ENCODE data around the gene ST8SIA6. TPM values are rescaled to one million over a fixed set of nuclear protein-coding genes. Genes with fewer than 3 reads are reported as not detected.

Gene ST8SIA6
- total RNA-seq, 2 donors from 2014 or later: 0.33 to 1.1 TPM

DNA sequence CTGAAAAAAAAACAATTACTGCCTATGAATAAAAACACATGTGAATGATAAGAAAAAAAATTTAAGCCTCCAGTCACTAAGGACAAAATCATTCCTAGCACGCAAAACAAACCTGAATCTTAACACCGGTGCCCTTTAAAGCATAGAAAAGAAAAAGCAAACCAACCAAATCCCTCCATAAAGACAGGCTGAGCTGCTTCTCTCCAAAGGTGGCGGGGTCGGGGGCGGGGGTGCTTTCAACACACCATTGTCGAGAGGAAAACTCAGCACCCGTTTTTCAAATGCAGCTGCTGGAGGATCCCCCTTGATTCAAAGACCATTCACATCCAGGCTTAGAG lies 1.4 kb downstream of the ST8SIA6 start:
- H3K9me3 ChIP-seq (ENCODE audit: control insufficient read depth, low read length): peaks cover 23% of the 10 kb centered on the region
- Mint-ChIP-seq H3K27ac (no peak overlapping the region), H3K4me1 (peaks cover 22% of the 10 kb centered on the region), H3K36me3 (ENCODE audit: low read depth) (peaks cover 15% of the 10 kb centered on the region), H3K4me3 (peak overlapping the region; percentile 65), H3K9me3 (peaks cover 25% of the 10 kb centered on the region), H3K27me3 (ENCODE audit: insufficient read depth) (peaks cover 40% of the 10 kb centered on the region)
- peaks cover 28% of the 10 kb centered on the region for H3K27me3 ChIP-seq (ENCODE audit: control insufficient read depth, insufficient read depth, low read length, poor library complexity, severe bottlenecking)
- H3K27ac ChIP-seq (ENCODE audit: low read depth, low read length): no peak overlapping the region
- peak overlapping the region; percentile 82 for H3K4me3 ChIP-seq (ENCODE audit: low read length)
- H3K9ac ChIP-seq (ENCODE audit: extremely low read depth, low read length, poor library complexity, severe bottlenecking): no peak overlapping the region
- H3K36me3 ChIP-seq (ENCODE audit: control insufficient read depth, insufficient read depth, low read length): peaks cover 5% of the 10 kb centered on the region
- WGBS, 2 experiments (ENCODE audit: insufficient coverage in 1 of 2, insufficient read length in 1 of 2): 3% methylated on average over 7 of the region's 7 CpGs; no CpG with 5 or more reads in 1 of the 2 experiments
- DNase-seq: no peak
- TF ChIP-seq CTCF (conservative IDR thresholded peaks at IDR 0.05): no peak
- H3K4me1 ChIP-seq (ENCODE audit: control insufficient read depth, insufficient read depth, low read length): peaks cover 4% of the 10 kb centered on the region

- H3K4me1 Mint-ChIP-seq: peaks cover 21% of the 10 kb centered on the region
- H3K9me3 Mint-ChIP-seq: peaks cover 29% of the 10 kb centered on the region
- peak overlapping the region; percentile 65 for H3K4me3 Mint-ChIP-seq
- Histone ChIP-seq H3K36me3 (ENCODE audit: control insufficient read depth, insufficient read depth, low read length) (peaks cover 6% of the 10 kb centered on the region), H3K9ac (ENCODE audit: extremely low read depth, low read length, poor library complexity, severe bottlenecking) (no peak overlapping the region), H3K4me3 (ENCODE audit: low read length) (peak overlapping the region; percentile 82), H3K9me3 (ENCODE audit: control insufficient read depth, low read length) (peaks cover 25% of the 10 kb centered on the region), H3K4me1 (ENCODE audit: control insufficient read depth, insufficient read depth, low read length) (peaks cover 4% of the 10 kb centered on the region), H3K27ac (ENCODE audit: low read depth, low read length) (no peak overlapping the region), H3K27me3 (ENCODE audit: control insufficient read depth, insufficient read depth, low read length, poor library complexity, severe bottlenecking) (peaks cover 28% of the 10 kb centered on the region)
- H3K36me3 Mint-ChIP-seq (ENCODE audit: low read depth): peaks cover 18% of the 10 kb centered on the region
- peak; percentile 67 for DNase-seq
- TF ChIP-seq CTCF (conservative IDR thresholded peaks at IDR 0.05): no peak
- H3K27ac Mint-ChIP-seq: no peak overlapping the region
- H3K27me3 Mint-ChIP-seq (ENCODE audit: insufficient read depth): peaks cover 40% of the 10 kb centered on the region
- 26 to 30% methylated on average over 3 to 6 of the region's 6 CpGs for WGBS, 2 experiments (ENCODE audit: insufficient coverage in 1 of 2, insufficient read length in 1 of 2)
These were observed 2.1 kb downstream of the ST8SIA6 start for GRCh38 chr10:17452060-17452841.

DNA sequence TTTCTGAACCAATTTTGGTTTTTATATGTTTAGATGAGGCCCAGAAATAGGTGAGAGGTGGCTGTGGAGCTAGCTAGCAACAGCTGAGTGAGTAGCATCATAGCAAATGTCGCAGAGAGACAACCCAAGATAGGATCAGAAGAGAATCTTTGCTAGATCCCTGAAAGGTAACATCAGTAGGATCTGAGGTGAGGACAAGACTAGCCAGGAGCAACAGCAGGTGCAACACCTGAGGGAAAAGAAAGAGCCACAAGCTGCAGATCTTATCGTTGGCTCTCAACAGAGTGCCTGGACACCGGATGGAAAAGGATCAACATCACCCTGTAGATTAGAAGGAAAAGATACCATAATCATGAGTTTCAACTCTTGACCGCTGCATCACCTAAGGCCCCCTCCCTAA lies 4.4 kb downstream of the ST8SIA6 start:
- Mint-ChIP-seq H3K36me3 (ENCODE audit: low read depth) (peaks cover 18% of the 10 kb centered on the region), H3K27ac (no peak overlapping the region), H3K4me3 (no peak overlapping the region), H3K9me3 (peaks cover 23% of the 10 kb centered on the region), H3K4me1 (peaks cover 15% of the 10 kb centered on the region), H3K27me3 (ENCODE audit: insufficient read depth) (peaks cover 24% of the 10 kb centered on the region)
- Histone ChIP-seq H3K4me1 (ENCODE audit: control insufficient read depth, insufficient read depth, low read length) (peaks cover 4% of the 10 kb centered on the region), H3K9ac (ENCODE audit: extremely low read depth, low read length, poor library complexity, severe bottlenecking) (no peak overlapping the region), H3K9me3 (ENCODE audit: control insufficient read depth, low read length) (peaks cover 16% of the 10 kb centered on the region), H3K27ac (ENCODE audit: low read depth, low read length) (no peak overlapping the region), H3K27me3 (ENCODE audit: control insufficient read depth, insufficient read depth, low read length, poor library complexity, severe bottlenecking) (peaks cover 15% of the 10 kb centered on the region), H3K36me3 (ENCODE audit: control insufficient read depth, insufficient read depth, low read length) (peaks cover 6% of the 10 kb centered on the region), H3K4me3 (ENCODE audit: low read length) (no peak overlapping the region)
- no peak for TF ChIP-seq CTCF (conservative IDR thresholded peaks at IDR 0.05)
- 93 to 96% methylated on average over 3 to 4 of the region's 4 CpGs for WGBS, 2 experiments (ENCODE audit: insufficient coverage in 1 of 2, insufficient read length in 1 of 2)
- DNase-seq: no peak
